Ishikawa (cell line): Measurements from ENCODE around the gene HAVCR1.

Source experiments
- CEBPB ChIP-seq: IDR thresholded peaks from 2 replicates; pipeline ENCODE4 v1.6.1; 2012
- CREB1 ChIP-seq: IDR thresholded peaks from 2 replicates; pipeline ENCODE4 v1.6.1; 2012; ENCODE audit warnings: low read depth
- EGR1 ChIP-seq: IDR thresholded peaks from 2 replicates; pipeline ENCODE4 v1.6.1; 2012
- EP300 ChIP-seq: IDR thresholded peaks from 2 replicates; pipeline ENCODE4 v1.6.1; 2012; ENCODE audit warnings: borderline replicate concordance
- FOXM1 ChIP-seq: IDR thresholded peaks from 2 replicates; pipeline ENCODE4 v1.6.1; 2012; ENCODE audit warnings: low read depth, borderline replicate concordance
- NFIC ChIP-seq: IDR thresholded peaks from 2 replicates; pipeline ENCODE4 v1.6.1; 2012
- RAD21 ChIP-seq: IDR thresholded peaks from 2 replicates; pipeline ENCODE4 v1.6.1; 2012; ENCODE audit warnings: low read depth
- TAF1 ChIP-seq: IDR thresholded peaks from 2 replicates; pipeline ENCODE4 v1.6.1; 2012; ENCODE audit warnings: low read depth, mild to moderate bottlenecking
- TCF12 ChIP-seq: IDR thresholded peaks from 2 replicates; pipeline ENCODE4 v1.6.1; 2012; ENCODE audit warnings: low read depth
- TEAD4 ChIP-seq: IDR thresholded peaks from 2 replicates; pipeline ENCODE4 v1.6.1; 2012
- YY1 ChIP-seq: IDR thresholded peaks from 2 replicates; pipeline ENCODE4 v1.6.1; 2012; ENCODE audit warnings: low read depth
- ZBTB7A ChIP-seq: IDR thresholded peaks from 2 replicates; pipeline ENCODE4 v1.6.1; 2012; ENCODE audit warnings: low read depth
- TF ChIP-seq, protein P1 (sequence below): IDR thresholded peaks from 2 replicates; pipeline ENCODE4 v1.6.1; 2012
- TF ChIP-seq, protein P2 (sequence below): IDR thresholded peaks from 2 replicates; pipeline ENCODE4 v1.6.1; 2012
- TF ChIP-seq, protein P3 (sequence below): IDR thresholded peaks from 2 replicates; pipeline ENCODE4 v1.6.1; 2012; ENCODE audit warnings: low read depth, mild to moderate bottlenecking

Gene HAVCR1

DNA sequence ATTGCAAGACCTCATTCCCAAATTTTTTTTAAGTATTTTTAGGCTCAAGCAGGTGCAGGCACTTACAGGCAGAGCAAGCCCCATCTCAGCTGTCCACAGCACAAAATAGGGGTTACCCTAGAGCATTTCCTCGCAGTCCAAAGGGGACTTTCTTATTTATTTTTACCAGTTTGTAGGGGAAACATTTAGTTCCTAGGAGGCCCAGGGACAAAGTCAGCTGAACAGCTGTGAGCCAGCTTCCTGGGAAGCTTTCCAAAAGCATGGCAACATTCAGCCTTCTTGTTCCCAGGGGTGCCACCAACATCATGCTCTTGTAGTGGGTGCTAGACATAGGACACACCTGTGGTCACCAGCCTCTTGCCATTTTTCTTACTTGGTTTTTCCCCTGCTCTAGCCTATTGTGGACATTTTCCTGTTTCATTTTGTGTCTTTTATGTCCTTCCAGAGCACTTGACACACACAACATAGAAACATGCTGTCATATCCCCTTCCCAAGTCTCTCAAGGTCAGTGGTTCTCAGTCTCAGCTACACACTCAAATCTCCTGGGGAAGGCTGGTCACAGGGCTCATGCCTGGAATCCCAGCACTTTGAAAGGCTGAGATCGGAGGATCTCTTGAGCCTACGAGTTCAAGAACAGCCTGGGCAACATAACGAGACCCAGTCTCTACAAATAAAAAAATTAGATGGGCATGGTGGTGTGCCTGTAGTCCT, 38.2 kb downstream of the HAVCR1 start:
- no peak for TF ChIP-seq ZBTB7A
- TF ChIP-seq CREB1, result no peak
- no peak for TF ChIP-seq NFIC
- no peak for TF ChIP-seq TEAD4
- TF ChIP-seq RAD21, result no peak
- TF ChIP-seq, protein P1, sequence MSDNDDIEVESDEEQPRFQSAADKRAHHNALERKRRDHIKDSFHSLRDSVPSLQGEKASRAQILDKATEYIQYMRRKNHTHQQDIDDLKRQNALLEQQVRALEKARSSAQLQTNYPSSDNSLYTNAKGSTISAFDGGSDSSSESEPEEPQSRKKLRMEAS, result no peak
- TF ChIP-seq YY1, result no peak
- no peak for TF ChIP-seq EP300
- no peak for TF ChIP-seq CEBPB
- TF ChIP-seq FOXM1, result no peak
- TF ChIP-seq TAF1, result no peak

DNA sequence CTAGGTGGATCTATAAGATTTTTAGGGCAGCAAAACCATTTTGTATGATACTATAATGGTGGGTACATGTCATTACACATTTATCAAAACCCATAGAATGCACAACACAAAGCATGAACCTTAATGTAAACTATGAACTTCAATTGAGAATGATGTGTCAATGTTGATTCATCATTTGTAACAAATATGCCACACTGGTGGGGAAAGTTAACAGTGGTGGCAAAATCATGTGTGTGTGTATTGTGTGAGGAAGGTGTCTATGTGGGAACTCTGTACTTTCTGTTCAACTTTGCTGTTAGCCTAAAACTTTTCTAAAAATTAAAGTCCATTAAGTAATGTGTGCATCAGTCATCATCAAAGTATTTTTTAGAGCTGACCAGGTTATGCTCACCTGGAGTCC, 38.9 kb downstream of the HAVCR1 start:
- TF ChIP-seq EGR1 (no peak), YY1 (no peak), FOXM1 (no peak), EP300 (no peak), ZBTB7A (no peak), TCF12 (no peak), NFIC (no peak), CREB1 (no peak), TEAD4 (no peak), RAD21 (no peak), CEBPB (no peak), TAF1 (no peak)
- TF ChIP-seq, protein P2, sequence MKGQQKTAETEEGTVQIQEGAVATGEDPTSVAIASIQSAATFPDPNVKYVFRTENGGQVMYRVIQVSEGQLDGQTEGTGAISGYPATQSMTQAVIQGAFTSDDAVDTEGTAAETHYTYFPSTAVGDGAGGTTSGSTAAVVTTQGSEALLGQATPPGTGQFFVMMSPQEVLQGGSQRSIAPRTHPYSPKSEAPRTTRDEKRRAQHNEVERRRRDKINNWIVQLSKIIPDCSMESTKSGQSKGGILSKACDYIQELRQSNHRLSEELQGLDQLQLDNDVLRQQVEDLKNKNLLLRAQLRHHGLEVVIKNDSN, result no peak

DNA sequence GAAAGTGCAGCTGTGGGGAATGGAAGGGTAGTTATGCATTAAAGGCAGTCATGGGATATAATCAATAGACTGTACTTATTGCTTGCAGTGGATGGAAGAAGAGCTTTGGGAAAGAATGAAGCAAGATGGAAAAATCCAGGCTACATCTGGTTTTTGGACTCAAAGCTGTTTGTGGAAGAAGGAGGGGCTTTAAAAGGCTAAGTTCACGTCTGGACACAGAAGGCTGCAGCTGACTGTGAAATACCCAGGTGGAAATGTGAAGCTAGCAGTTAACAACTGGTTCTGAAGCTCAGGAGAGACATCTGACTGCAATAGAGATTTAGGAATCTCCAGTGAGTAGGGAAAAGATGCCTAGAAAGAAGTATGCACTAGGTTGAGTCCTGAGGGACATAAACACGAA, 52.7 kb downstream of the HAVCR1 start:
- no peak for TF ChIP-seq YY1
- TF ChIP-seq ZBTB7A, result no peak
- TF ChIP-seq TCF12, result no peak
- no peak for TF ChIP-seq TAF1
- TF ChIP-seq NFIC, result no peak
- no peak for TF ChIP-seq CREB1
- TF ChIP-seq FOXM1, result no peak
- TF ChIP-seq, protein P3, sequence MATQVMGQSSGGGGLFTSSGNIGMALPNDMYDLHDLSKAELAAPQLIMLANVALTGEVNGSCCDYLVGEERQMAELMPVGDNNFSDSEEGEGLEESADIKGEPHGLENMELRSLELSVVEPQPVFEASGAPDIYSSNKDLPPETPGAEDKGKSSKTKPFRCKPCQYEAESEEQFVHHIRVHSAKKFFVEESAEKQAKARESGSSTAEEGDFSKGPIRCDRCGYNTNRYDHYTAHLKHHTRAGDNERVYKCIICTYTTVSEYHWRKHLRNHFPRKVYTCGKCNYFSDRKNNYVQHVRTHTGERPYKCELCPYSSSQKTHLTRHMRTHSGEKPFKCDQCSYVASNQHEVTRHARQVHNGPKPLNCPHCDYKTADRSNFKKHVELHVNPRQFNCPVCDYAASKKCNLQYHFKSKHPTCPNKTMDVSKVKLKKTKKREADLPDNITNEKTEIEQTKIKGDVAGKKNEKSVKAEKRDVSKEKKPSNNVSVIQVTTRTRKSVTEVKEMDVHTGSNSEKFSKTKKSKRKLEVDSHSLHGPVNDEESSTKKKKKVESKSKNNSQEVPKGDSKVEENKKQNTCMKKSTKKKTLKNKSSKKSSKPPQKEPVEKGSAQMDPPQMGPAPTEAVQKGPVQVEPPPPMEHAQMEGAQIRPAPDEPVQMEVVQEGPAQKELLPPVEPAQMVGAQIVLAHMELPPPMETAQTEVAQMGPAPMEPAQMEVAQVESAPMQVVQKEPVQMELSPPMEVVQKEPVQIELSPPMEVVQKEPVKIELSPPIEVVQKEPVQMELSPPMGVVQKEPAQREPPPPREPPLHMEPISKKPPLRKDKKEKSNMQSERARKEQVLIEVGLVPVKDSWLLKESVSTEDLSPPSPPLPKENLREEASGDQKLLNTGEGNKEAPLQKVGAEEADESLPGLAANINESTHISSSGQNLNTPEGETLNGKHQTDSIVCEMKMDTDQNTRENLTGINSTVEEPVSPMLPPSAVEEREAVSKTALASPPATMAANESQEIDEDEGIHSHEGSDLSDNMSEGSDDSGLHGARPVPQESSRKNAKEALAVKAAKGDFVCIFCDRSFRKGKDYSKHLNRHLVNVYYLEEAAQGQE, result no peak
- TF ChIP-seq EGR1, result no peak
- TF ChIP-seq RAD21, result no peak
- no peak for TF ChIP-seq EP300
- TF ChIP-seq, protein P1, result no peak
- TF ChIP-seq, protein P2, result no peak

DNA sequence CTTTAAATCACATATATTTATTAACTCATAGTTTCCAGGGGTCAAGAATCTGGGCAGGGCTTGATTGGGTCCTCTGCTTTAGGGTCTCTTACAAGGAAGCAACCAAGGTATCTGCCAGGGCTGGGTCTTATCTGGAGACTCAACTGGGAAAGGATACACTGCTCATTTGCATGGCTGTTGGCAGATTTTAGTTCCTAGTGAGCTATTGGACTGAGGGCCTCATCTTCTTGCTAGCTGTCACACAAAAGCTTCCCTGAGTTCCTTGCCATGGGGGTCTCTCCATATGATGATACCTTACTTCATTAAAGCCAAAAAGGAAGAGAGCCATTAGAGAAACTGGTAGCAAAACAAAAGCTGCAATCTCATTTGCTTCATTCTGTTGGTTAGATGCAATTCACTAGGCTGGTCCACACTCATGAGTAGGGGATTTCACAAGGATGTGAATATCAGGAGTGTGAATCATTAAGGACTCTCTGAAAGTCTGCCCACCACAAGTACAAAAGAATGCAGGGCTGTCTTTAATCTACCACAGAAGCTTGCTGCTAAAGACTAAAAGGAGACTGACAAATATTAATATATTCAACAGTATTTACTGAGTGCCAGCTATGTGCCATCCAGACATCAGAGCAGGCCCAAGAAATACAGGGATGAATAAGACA, 53.9 kb downstream of the HAVCR1 start:
- TF ChIP-seq EP300, result no peak
- no peak for TF ChIP-seq CREB1
- no peak for TF ChIP-seq YY1
- TF ChIP-seq TEAD4, result no peak
- TF ChIP-seq TAF1, result no peak
- no peak for TF ChIP-seq TCF12
- no peak for TF ChIP-seq ZBTB7A
- no peak for TF ChIP-seq RAD21
- TF ChIP-seq NFIC, result no peak
- TF ChIP-seq, protein P1, result no peak
- TF ChIP-seq, protein P3, result no peak
- TF ChIP-seq, protein P2, result no peak
- TF ChIP-seq CEBPB, result no peak
- no peak for TF ChIP-seq FOXM1
- no peak for TF ChIP-seq EGR1
